ENCODE data around the gene C1orf159.
"Not testable (repeated sequence)": the region's sequence is repeated elsewhere in the genome, so short reads cannot be mapped to it uniquely, and the experiment has no call there.

C1orf159 gene

DNA sequence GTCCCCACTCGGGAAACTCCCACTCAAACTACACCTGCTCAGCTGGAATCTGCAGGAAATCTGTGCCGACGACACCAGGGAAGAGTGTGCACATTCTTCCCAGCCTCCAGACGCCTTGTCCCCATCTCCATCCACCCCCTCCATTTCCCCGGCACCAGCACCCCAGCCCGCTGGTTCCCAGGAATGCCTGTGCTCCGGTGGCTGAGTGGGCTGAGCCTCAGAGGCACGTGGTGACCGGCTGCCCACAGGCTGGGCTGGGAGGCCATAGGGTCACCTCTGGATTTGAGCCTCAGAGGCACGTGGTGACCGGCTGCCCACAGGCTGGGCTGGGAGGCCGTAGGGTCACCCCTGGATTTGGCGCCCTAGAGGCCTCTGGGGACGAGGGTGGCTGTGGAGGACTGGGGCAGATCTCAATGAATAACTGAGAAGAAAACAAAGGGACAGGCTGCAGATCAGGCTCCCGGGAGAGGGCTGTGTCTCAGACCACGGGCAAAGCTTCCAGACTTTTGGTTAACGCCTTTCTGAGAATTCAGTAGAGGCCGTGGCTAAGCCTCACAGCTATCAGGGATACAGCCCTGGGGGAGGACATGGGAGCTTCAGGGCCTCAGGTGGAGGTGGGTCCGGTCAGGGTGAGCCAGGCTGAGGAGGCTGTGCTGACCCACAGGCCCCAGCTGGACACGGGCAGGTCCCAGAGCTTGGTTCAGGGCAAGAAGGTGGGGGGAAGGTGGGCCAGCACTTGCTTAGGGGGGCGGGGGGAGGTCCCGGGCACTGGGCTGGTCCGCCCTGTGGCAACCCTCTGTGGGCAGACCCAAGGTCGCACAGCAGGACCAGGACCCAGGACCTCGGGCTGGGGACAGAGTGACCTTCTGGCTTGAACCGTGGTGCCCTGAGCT lies 40.5 kb upstream of the C1orf159 start:
- Histone ChIP-seq H3K36me3 (ENCODE audit: control insufficient read depth in 4 of 4, insufficient read depth in 4 of 4, low read length in 3 of 4) (no peaks in the 10 kb centered on the region), H3K27ac (ENCODE audit: insufficient read depth in 1 of 2, low read depth in 1 of 2, low read length in 2 of 2, poor library complexity in 1 of 2, severe bottlenecking in 2 of 2) (no peak overlapping the region), H3K27me3 (replicated peaks in 2 of 5; ENCODE audit: control insufficient read depth in 4 of 5, insufficient read depth in 5 of 5, low read length in 4 of 5) (no peaks in the 10 kb centered on the region), H3K4me3 (ENCODE audit: control insufficient read depth in 1 of 7, extremely low read depth in 1 of 7, insufficient read depth in 4 of 7, low read depth in 2 of 7, low read length in 6 of 7) (no peak overlapping the region), H3K9me3 (ENCODE audit: control extremely low read depth in 1 of 5, control insufficient read depth in 4 of 5, insufficient read depth in 2 of 5, low read depth in 1 of 5, low read length in 4 of 5) (peaks cover 0 to 9% (median 0%) of the 10 kb centered on the region in 5 experiments), H3K4me1 (ENCODE audit: control extremely low read depth in 1 of 4, control insufficient read depth in 4 of 4, insufficient read depth in 4 of 4, low read length in 3 of 4) (peaks cover 0 to 21% (median 15%) of the 10 kb centered on the region in 4 experiments)
- no peak for DNase-seq
- ChIA-PET POLR2A (interaction anchor here (1.6 to 2.3 kb wide), 2 partner anchors 12 to 17 kb away, joined by 4 to 7 read pairs; partner anchors contain the start of gene TTLL10), CTCF (interaction anchor here (0.7 to 1.8 kb wide), 3 partner anchors 14 to 75 kb away, joined by 3 to 6 read pairs (median 3); partner anchors contain the start of genes B3GALT6 and SDF4)
- WGBS (ENCODE audit: insufficient coverage), result 95% methylated on average over 23 of the region's 26 CpGs

GRCh38 chr1:1155258-1155657 lies 39.4 kb upstream of the C1orf159 start:
- no peaks in the 10 kb centered on the region for H3K36me3 ChIP-seq (ENCODE audit: control insufficient read depth in 4 of 4, insufficient read depth in 4 of 4, low read length in 3 of 4)
- peaks cover 0 to 25% (median 18%) of the 10 kb centered on the region in 4 experiments for H3K4me1 ChIP-seq (ENCODE audit: control extremely low read depth in 1 of 4, control insufficient read depth in 4 of 4, insufficient read depth in 4 of 4, low read length in 3 of 4)
- H3K27ac ChIP-seq (ENCODE audit: insufficient read depth in 1 of 2, low read depth in 1 of 2, low read length in 2 of 2, poor library complexity in 1 of 2, severe bottlenecking in 2 of 2), result no peak overlapping the region
- H3K9me3 ChIP-seq (ENCODE audit: control extremely low read depth in 1 of 5, control insufficient read depth in 4 of 5, insufficient read depth in 2 of 5, low read depth in 1 of 5, low read length in 4 of 5), result peaks cover 0 to 9% (median 0%) of the 10 kb centered on the region in 5 experiments
- POLR2A ChIA-PET, result no interaction called here
- CTCF ChIA-PET, result interaction anchor here (0.7 to 1.8 kb wide), 4 partner anchors 15 to 58 kb away, joined by 3 to 6 read pairs (median 3); partner anchors contain the start of gene TNFRSF4
- 96% methylated on average over 9 of the region's 10 CpGs for WGBS (ENCODE audit: insufficient coverage)
- peak in 1 of 3 donors; percentile 31 for DNase-seq
- H3K4me3 ChIP-seq (ENCODE audit: control insufficient read depth in 1 of 7, extremely low read depth in 1 of 7, insufficient read depth in 4 of 7, low read depth in 2 of 7, low read length in 6 of 7), result no peak overlapping the region
- H3K27me3 ChIP-seq (replicated peaks in 2 of 5; ENCODE audit: control insufficient read depth in 4 of 5, insufficient read depth in 5 of 5, low read length in 4 of 5), result no peaks in the 10 kb centered on the region

DNA sequence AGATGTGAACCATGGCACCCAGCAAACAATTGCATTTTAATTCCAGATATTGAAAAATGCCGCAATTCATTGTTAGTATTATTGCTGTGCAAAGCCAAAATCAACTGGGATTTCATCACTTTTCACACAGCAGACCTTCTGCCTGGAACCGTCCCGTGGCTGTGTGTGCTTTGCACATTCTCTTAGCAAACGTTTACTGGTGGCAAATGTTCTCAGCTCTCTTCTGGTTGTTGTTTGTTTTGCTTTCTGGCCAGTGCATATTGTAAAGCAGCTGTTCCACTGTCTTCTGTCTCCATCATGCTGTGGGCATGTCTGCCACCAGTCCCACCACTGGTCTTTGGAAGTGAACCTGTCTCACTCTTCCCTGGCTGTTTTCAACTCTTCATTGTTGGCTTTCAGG lies 38.0 kb upstream of the C1orf159 start:
- Histone ChIP-seq H3K4me1 (ENCODE audit: control extremely low read depth in 1 of 4, control insufficient read depth in 4 of 4, insufficient read depth in 4 of 4, low read length in 3 of 4) (peaks cover 0 to 28% (median 23%) of the 10 kb centered on the region in 4 experiments), H3K27ac (ENCODE audit: insufficient read depth in 1 of 2, low read depth in 1 of 2, low read length in 2 of 2, poor library complexity in 1 of 2, severe bottlenecking in 2 of 2) (no peak overlapping the region), H3K9me3 (ENCODE audit: control extremely low read depth in 1 of 5, control insufficient read depth in 4 of 5, insufficient read depth in 2 of 5, low read depth in 1 of 5, low read length in 4 of 5) (peaks cover 0 to 9% (median 0%) of the 10 kb centered on the region in 5 experiments), H3K36me3 (ENCODE audit: control insufficient read depth in 4 of 4, insufficient read depth in 4 of 4, low read length in 3 of 4) (no peaks in the 10 kb centered on the region), H3K4me3 (ENCODE audit: control insufficient read depth in 1 of 7, extremely low read depth in 1 of 7, insufficient read depth in 4 of 7, low read depth in 2 of 7, low read length in 6 of 7) (no peak overlapping the region), H3K27me3 (replicated peaks in 2 of 5; ENCODE audit: control insufficient read depth in 4 of 5, insufficient read depth in 5 of 5, low read length in 4 of 5) (no peaks in the 10 kb centered on the region)
- ChIA-PET CTCF (interaction anchor here (0.7 kb wide), 1 partner anchor 20 kb away, joined by 3 read pairs; the partner anchor contains the start of gene TTLL10), POLR2A (no interaction called here)
- 94% methylated on average over 4 of the region's 4 CpGs for WGBS (ENCODE audit: insufficient coverage)
- no peak for DNase-seq

DNA sequence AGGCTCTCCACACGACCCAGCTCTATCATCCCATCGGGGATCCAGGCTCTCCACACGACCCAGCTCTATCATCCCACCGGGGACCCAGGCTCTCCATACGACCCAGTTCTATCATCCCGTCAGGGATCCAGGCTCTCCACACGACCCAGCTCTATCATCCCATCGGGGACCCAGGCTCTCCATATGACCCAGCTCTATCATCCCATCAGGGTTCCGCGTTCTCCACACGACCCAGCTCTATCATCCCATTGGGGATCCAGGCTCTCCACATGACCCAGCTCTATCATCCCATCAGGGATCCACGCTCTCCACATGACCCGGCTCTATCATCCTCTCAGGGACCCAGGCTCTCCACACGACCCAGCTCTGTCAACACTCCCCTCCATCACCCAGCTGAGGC lies 37.3 kb upstream of the C1orf159 start:
- POLR2A ChIA-PET; H3K27ac ChIP-seq (ENCODE audit: insufficient read depth in 1 of 2, low read depth in 1 of 2, low read length in 2 of 2, poor library complexity in 1 of 2, severe bottlenecking in 2 of 2); DNase-seq; H3K27me3 ChIP-seq (replicated peaks in 2 of 5; ENCODE audit: control insufficient read depth in 4 of 5, insufficient read depth in 5 of 5, low read length in 4 of 5); H3K4me3 ChIP-seq (ENCODE audit: control insufficient read depth in 1 of 7, extremely low read depth in 1 of 7, insufficient read depth in 4 of 7, low read depth in 2 of 7, low read length in 6 of 7); H3K9me3 ChIP-seq (ENCODE audit: control extremely low read depth in 1 of 5, control insufficient read depth in 4 of 5, insufficient read depth in 2 of 5, low read depth in 1 of 5, low read length in 4 of 5); H3K36me3 ChIP-seq (ENCODE audit: control insufficient read depth in 4 of 4, insufficient read depth in 4 of 4, low read length in 3 of 4): not testable (repeated sequence)
- H3K4me1 ChIP-seq (ENCODE audit: control extremely low read depth in 1 of 4, control insufficient read depth in 4 of 4, insufficient read depth in 4 of 4, low read length in 3 of 4), result peaks cover 0 to 23% (median 16%) of the 10 kb centered on the region in 4 experiments
- WGBS (ENCODE audit: insufficient coverage), result 91% methylated on average over 14 of the region's 14 CpGs
- CTCF ChIA-PET, result interaction anchor here (1.1 to 1.3 kb wide), 2 partner anchors 29 to 31 kb away, joined by 3 to 4 read pairs; no protein-coding TSS in a partner anchor

DNA sequence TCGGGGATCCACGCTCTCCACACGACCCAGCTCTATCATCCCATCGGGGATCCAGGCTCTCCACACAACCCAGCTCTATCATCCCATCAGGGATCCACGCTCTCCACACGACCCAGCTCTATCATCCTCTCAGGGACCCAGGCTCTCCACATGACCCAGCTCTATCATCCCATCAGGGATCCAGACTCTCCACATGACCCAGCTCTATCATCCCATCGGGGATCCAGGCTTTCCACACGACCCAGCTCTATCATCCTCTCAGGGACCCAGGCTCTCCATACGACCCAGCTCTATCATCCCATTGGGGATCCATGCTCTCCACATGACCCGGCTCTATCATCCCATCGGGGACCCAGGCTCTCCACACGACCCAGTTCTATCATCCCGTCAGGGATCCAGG lies 36.5 kb upstream of the C1orf159 start:
- H3K9me3 ChIP-seq (ENCODE audit: control extremely low read depth in 1 of 5, control insufficient read depth in 4 of 5, insufficient read depth in 2 of 5, low read depth in 1 of 5, low read length in 4 of 5); H3K27ac ChIP-seq (ENCODE audit: insufficient read depth in 1 of 2, low read depth in 1 of 2, low read length in 2 of 2, poor library complexity in 1 of 2, severe bottlenecking in 2 of 2); H3K36me3 ChIP-seq (ENCODE audit: control insufficient read depth in 4 of 4, insufficient read depth in 4 of 4, low read length in 3 of 4); DNase-seq; H3K27me3 ChIP-seq (replicated peaks in 2 of 5; ENCODE audit: control insufficient read depth in 4 of 5, insufficient read depth in 5 of 5, low read length in 4 of 5); POLR2A ChIA-PET; H3K4me3 ChIP-seq (ENCODE audit: control insufficient read depth in 1 of 7, extremely low read depth in 1 of 7, insufficient read depth in 4 of 7, low read depth in 2 of 7, low read length in 6 of 7): not testable (repeated sequence)
- peaks cover 0 to 15% (median 8%) of the 10 kb centered on the region in 4 experiments for H3K4me1 ChIP-seq (ENCODE audit: control extremely low read depth in 1 of 4, control insufficient read depth in 4 of 4, insufficient read depth in 4 of 4, low read length in 3 of 4)
- WGBS (ENCODE audit: insufficient coverage), result 92% methylated on average over 13 of the region's 13 CpGs
- CTCF ChIA-PET, result interaction anchor here (1.1 to 1.3 kb wide), 2 partner anchors 28 to 30 kb away, joined by 3 to 4 read pairs; no protein-coding TSS in a partner anchor

GRCh38 chr1:1151306-1151705 lies 35.4 kb upstream of the C1orf159 start:
- DNase-seq, result no peak
- H3K9me3 ChIP-seq (ENCODE audit: control extremely low read depth in 1 of 5, control insufficient read depth in 4 of 5, insufficient read depth in 2 of 5, low read depth in 1 of 5, low read length in 4 of 5), result peaks cover 0 to 5% (median 0%) of the 10 kb centered on the region in 5 experiments
- no peak overlapping the region for H3K27ac ChIP-seq (ENCODE audit: insufficient read depth in 1 of 2, low read depth in 1 of 2, low read length in 2 of 2, poor library complexity in 1 of 2, severe bottlenecking in 2 of 2)
- WGBS (ENCODE audit: insufficient coverage), result 99% methylated on average over 18 of the region's 21 CpGs
- H3K4me3 ChIP-seq (ENCODE audit: control insufficient read depth in 1 of 7, extremely low read depth in 1 of 7, insufficient read depth in 4 of 7, low read depth in 2 of 7, low read length in 6 of 7), result no peak overlapping the region
- H3K36me3 ChIP-seq (ENCODE audit: control insufficient read depth in 4 of 4, insufficient read depth in 4 of 4, low read length in 3 of 4), result no peaks in the 10 kb centered on the region
- no peaks in the 10 kb centered on the region for H3K27me3 ChIP-seq (replicated peaks in 2 of 5; ENCODE audit: control insufficient read depth in 4 of 5, insufficient read depth in 5 of 5, low read length in 4 of 5)
- ChIA-PET POLR2A (no interaction called here), CTCF (no interaction called here)
- H3K4me1 ChIP-seq (ENCODE audit: control extremely low read depth in 1 of 4, control insufficient read depth in 4 of 4, insufficient read depth in 4 of 4, low read length in 3 of 4), result peaks cover 0 to 16% (median 7%) of the 10 kb centered on the region in 4 experiments

GRCh38 chr1:1150100-1150499 lies 34.2 kb upstream of the C1orf159 start:
- no peaks in the 10 kb centered on the region for H3K36me3 ChIP-seq (ENCODE audit: control insufficient read depth in 4 of 4, insufficient read depth in 4 of 4, low read length in 3 of 4)
- DNase-seq, result peak in 2 of 3 donors; percentile 30 to 55
- peaks cover 0 to 4% (median 0%) of the 10 kb centered on the region in 5 experiments for H3K9me3 ChIP-seq (ENCODE audit: control extremely low read depth in 1 of 5, control insufficient read depth in 4 of 5, insufficient read depth in 2 of 5, low read depth in 1 of 5, low read length in 4 of 5)
- CTCF ChIA-PET, result no interaction called here
- 68% methylated on average over 7 of the region's 12 CpGs for WGBS (ENCODE audit: insufficient coverage)
- peaks cover 0 to 25% (median 15%) of the 10 kb centered on the region in 4 experiments for H3K4me1 ChIP-seq (ENCODE audit: control extremely low read depth in 1 of 4, control insufficient read depth in 4 of 4, insufficient read depth in 4 of 4, low read length in 3 of 4)
- POLR2A ChIA-PET, result no interaction called here
- H3K4me3 ChIP-seq (ENCODE audit: control insufficient read depth in 1 of 7, extremely low read depth in 1 of 7, insufficient read depth in 4 of 7, low read depth in 2 of 7, low read length in 6 of 7), result no peak overlapping the region
- H3K27me3 ChIP-seq (replicated peaks in 2 of 5; ENCODE audit: control insufficient read depth in 4 of 5, insufficient read depth in 5 of 5, low read length in 4 of 5), result no peaks in the 10 kb centered on the region
- no peak overlapping the region for H3K27ac ChIP-seq (ENCODE audit: insufficient read depth in 1 of 2, low read depth in 1 of 2, low read length in 2 of 2, poor library complexity in 1 of 2, severe bottlenecking in 2 of 2)
